HepG2 (cell line): ENCODE results near the gene PCDH10.

Source experiments
- AHR ChIP-seq: IDR thresholded peaks from 2 replicates; pipeline ENCODE4 v1.6.1; 2018; ENCODE audit warnings: missing genetic modification reagents, missing compliant biosample characterization
- ARNTL ChIP-seq: sonication (generic); formaldehyde crosslinking; IDR thresholded peaks from 2 replicates; pipeline ENCODE4 v1.4.0; 2020; ENCODE audit warnings: mild to moderate bottlenecking, missing genetic modification reagents
- IRF2 ChIP-seq: IDR thresholded peaks from 2 replicates; pipeline ENCODE4 v1.6.1; 2018; ENCODE audit warnings: missing genetic modification reagents, missing compliant biosample characterization
- MAFF ChIP-seq: IDR thresholded peaks from 2 replicates; pipeline ENCODE4 v1.6.1; 2011; ENCODE audit warnings: low read depth, low read length, improper control_type of control experiment
- POLR2A ChIP-seq, 2 experiments: IDR thresholded peaks; 2 replicates each; pipeline ENCODE4 v1.6.1; 2011; ENCODE audit warnings: low read depth in 2 of 2, low read length in 2 of 2, mild to moderate bottlenecking in 1 of 2, moderate library complexity in 1 of 2; ENCODE audit not compliant: insufficient read depth in 1 of 2
- POLR2AphosphoS5 ChIP-seq: IDR thresholded peaks from 2 replicates; pipeline ENCODE4 v1.6.1; 2012; ENCODE audit warnings: low read depth, low read length
- RAD21 ChIP-seq: fragments of 450-650 bp; formaldehyde crosslinking; IDR thresholded peaks from 2 replicates; pipeline ENCODE4 v1.5.0; 2020; ENCODE audit warnings: mild to moderate bottlenecking
- SIN3A ChIP-seq: IDR thresholded peaks from 2 replicates; pipeline ENCODE4 v1.6.1; 2011; ENCODE audit warnings: low read depth, mild to moderate bottlenecking, control low read depth, low read length, borderline replicate concordance
- TFAP4 ChIP-seq: sonication (generic); IDR thresholded peaks from 2 replicates; pipeline ENCODE4 v1.6.1; 2016; ENCODE audit warnings: low read depth, borderline replicate concordance
- ZNF274 ChIP-seq: sonication (generic); formaldehyde crosslinking; IDR thresholded peaks from 2 replicates; pipeline ENCODE4 v1.5.1; 2020; ENCODE audit warnings: mild to moderate bottlenecking, missing genetic modification reagents
- ZNF276 ChIP-seq: sonication (generic); formaldehyde crosslinking; IDR thresholded peaks from 2 replicates; pipeline ENCODE4 v1.4.0; 2020; ENCODE audit warnings: mild to moderate bottlenecking, low read depth, missing genetic modification reagents
- ZNF546 ChIP-seq: sonication (generic); formaldehyde crosslinking; conservative IDR thresholded peaks from 2 replicates; pipeline ENCODE4 v1.8.1; 2023; ENCODE audit warnings: mild to moderate bottlenecking, missing genetic modification reagents

GRCh38 chr4:133137571-133137970 is 11.5 kb upstream of the PCDH10 start:
- TF ChIP-seq POLR2AphosphoS5 = no peak
- no peak for TF ChIP-seq RAD21 (CRISPR knock-in tag)
- TF ChIP-seq ARNTL (CRISPR knock-in tag) = no peak
- TF ChIP-seq MAFF = no peak
- no peak for TF ChIP-seq ZNF546 (CRISPR knock-in tag)
- no peak for TF ChIP-seq SIN3A
- TF ChIP-seq AHR (CRISPR knock-in tag) = no peak
- TF ChIP-seq POLR2A (IDR thresholded peaks at IDR 0.05; ENCODE audit: insufficient read depth in 1 of 2, low read depth in 2 of 2, low read length in 2 of 2) = no peak
- no peak for TF ChIP-seq TFAP4
- no peak for TF ChIP-seq ZNF276 (CRISPR knock-in tag)
- TF ChIP-seq IRF2 (CRISPR knock-in tag) = no peak
- TF ChIP-seq ZNF274 (CRISPR knock-in tag) = no peak
